ENCODE measurements around the gene CCDC127. TPM values are rescaled to one million over a fixed set of nuclear protein-coding genes. Genes with fewer than 3 reads are reported as not detected.

CCDC127 gene
- total and polyA plus RNA-seq, 2 of the 13 experiments (the other 11 are each of a cell fraction or from before 2014, with no cell fraction given), result 2.9 to 4.3 TPM

- TF ChIP-seq, protein P1, sequence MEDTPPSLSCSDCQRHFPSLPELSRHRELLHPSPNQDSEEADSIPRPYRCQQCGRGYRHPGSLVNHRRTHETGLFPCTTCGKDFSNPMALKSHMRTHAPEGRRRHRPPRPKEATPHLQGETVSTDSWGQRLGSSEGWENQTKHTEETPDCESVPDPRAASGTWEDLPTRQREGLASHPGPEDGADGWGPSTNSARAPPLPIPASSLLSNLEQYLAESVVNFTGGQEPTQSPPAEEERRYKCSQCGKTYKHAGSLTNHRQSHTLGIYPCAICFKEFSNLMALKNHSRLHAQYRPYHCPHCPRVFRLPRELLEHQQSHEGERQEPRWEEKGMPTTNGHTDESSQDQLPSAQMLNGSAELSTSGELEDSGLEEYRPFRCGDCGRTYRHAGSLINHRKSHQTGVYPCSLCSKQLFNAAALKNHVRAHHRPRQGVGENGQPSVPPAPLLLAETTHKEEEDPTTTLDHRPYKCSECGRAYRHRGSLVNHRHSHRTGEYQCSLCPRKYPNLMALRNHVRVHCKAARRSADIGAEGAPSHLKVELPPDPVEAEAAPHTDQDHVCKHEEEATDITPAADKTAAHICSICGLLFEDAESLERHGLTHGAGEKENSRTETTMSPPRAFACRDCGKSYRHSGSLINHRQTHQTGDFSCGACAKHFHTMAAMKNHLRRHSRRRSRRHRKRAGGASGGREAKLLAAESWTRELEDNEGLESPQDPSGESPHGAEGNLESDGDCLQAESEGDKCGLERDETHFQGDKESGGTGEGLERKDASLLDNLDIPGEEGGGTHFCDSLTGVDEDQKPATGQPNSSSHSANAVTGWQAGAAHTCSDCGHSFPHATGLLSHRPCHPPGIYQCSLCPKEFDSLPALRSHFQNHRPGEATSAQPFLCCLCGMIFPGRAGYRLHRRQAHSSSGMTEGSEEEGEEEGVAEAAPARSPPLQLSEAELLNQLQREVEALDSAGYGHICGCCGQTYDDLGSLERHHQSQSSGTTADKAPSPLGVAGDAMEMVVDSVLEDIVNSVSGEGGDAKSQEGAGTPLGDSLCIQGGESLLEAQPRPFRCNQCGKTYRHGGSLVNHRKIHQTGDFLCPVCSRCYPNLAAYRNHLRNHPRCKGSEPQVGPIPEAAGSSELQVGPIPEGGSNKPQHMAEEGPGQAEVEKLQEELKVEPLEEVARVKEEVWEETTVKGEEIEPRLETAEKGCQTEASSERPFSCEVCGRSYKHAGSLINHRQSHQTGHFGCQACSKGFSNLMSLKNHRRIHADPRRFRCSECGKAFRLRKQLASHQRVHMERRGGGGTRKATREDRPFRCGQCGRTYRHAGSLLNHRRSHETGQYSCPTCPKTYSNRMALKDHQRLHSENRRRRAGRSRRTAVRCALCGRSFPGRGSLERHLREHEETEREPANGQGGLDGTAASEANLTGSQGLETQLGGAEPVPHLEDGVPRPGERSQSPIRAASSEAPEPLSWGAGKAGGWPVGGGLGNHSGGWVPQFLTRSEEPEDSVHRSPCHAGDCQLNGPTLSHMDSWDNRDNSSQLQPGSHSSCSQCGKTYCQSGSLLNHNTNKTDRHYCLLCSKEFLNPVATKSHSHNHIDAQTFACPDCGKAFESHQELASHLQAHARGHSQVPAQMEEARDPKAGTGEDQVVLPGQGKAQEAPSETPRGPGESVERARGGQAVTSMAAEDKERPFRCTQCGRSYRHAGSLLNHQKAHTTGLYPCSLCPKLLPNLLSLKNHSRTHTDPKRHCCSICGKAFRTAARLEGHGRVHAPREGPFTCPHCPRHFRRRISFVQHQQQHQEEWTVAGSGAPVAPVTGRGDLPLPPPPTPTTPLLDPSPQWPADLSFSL (CRISPR knock-in tag; IDR thresholded peaks at IDR 0.05), result no peak
- no peak for TF ChIP-seq KDM3A (CRISPR knock-in tag; IDR thresholded peaks at IDR 0.05; ENCODE audit: low read depth)
- TF ChIP-seq MTA3 (CRISPR knock-in tag; IDR thresholded peaks at IDR 0.05), result no peak
Measured at GRCh38 chr5:185095-186070, 32.6 kb downstream of the CCDC127 start (continued).

DNA sequence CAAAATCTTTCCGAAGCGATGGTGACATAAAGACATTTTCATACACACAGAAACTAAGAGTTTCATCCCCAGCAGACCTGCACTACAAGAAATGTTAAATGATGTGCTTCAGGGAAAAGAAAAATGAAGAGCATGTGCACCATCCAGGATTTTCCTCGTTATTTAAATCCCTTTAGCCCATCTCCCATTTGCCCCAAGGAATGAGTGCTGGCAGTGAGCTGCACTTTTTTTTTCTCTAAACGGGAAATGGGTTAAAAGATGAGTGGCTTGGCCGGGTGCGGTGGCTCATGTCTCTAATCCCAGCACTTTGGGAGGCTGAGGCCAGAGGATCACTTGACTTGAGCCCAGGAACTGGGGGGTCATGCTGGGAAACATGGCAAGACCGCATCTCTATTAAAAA is 33.5 kb downstream of the CCDC127 start:
- intact Hi-C loops (cut with micrococcal nuclease; ENCODE audit: unreplicated experiment), result no loop called here
- ATAC-seq (no peak), FAIRE-seq (no peak), DNase-seq (ENCODE audit: low spot score) (no peak)
- H3K4me2 ChIP-seq (ENCODE audit: low read depth, low read length), result no peak overlapping the region
- no peak overlapping the region for H3K27ac ChIP-seq (ENCODE audit: extremely low read length, insufficient read depth, low read length)
- in situ Hi-C loops (cut with HindIII; ENCODE audit: extremely low pct_ligation_motif_present, low pct_unique_long_range_greater_than_20kb), result no loop called here
- no peak overlapping the region for H3K4me3 ChIP-seq (replicated peaks in 1 of 3; ENCODE audit: insufficient read depth in 1 of 3, low read depth in 2 of 3, low read length in 3 of 3)
- 36% methylated on average over 7 of the region's 7 CpGs for WGBS (ENCODE audit: low lambda C conversion rate)
- no TSS peak for BruUV-seq (replicated peaks)
- H3K4me1 ChIP-seq (ENCODE audit: insufficient read depth, low read length), result peaks cover 13% of the 10 kb centered on the region
- no peaks in the 10 kb centered on the region for H3K36me3 ChIP-seq (replicated peaks in 1 of 2; ENCODE audit: control insufficient read depth in 1 of 2, insufficient read depth in 2 of 2, low read length in 2 of 2)
- no peak overlapping the region for H2AFZ ChIP-seq (ENCODE audit: low read length)
- H3K79me2 ChIP-seq (ENCODE audit: insufficient read depth, low read length), result no peaks in the 10 kb centered on the region
- no peak overlapping the region for H3K9ac ChIP-seq (ENCODE audit: insufficient read depth, low read depth, low read length)
- peaks cover 0 to 27% of the 10 kb centered on the region in 2 experiments; a peak in 4 of 5 replicates for H3K27me3 ChIP-seq (ENCODE audit: control insufficient read depth in 1 of 2, insufficient read depth in 2 of 2, low read length in 2 of 2)
- no peaks in the 10 kb centered on the region for H3K9me3 ChIP-seq (ENCODE audit: low read length)
- POLR2A ChIA-PET, result no interaction called here
- no peak for TF ChIP-seq ZNF557 (CRISPR knock-in tag; IDR thresholded peaks at IDR 0.05)
- TF ChIP-seq ISX (CRISPR knock-in tag; conservative IDR thresholded peaks at IDR 0.05), result no peak
- no peak for TF ChIP-seq HNRNPL (IDR thresholded peaks at IDR 0.05; ENCODE audit: low read depth, low read length)
- TF ChIP-seq DNMT3B (CRISPR knock-in tag; conservative IDR thresholded peaks at IDR 0.05), result no peak
- TF ChIP-seq ZNF746 (CRISPR knock-in tag; IDR thresholded peaks at IDR 0.05), result no peak
- TF ChIP-seq DMAP1 (CRISPR knock-in tag; IDR thresholded peaks at IDR 0.05), result no peak
- TF ChIP-seq TCF12 (IDR thresholded peaks at IDR 0.05), result no peak
- no peak for TF ChIP-seq TCF12 (CRISPR knock-in tag; IDR thresholded peaks at IDR 0.05)
- CTCF ChIA-PET (ENCODE audit: low intra/inter-chr PET ratio, low total read pairs), result no interaction called here
- H4K20me1 ChIP-seq (ENCODE audit: insufficient read depth, low read length), result no peaks in the 10 kb centered on the region

Measured in HepG2 (cell line).